Adrenal gland (tissue), 12 donors: ENCODE results near the gene KCNC2. TPM values are rescaled to one million over a fixed set of nuclear protein-coding genes. Genes with fewer than 3 reads are reported as not detected.

Source experiments
- DNase-seq, 7 donors: peaks; one replicate each; pipeline ENCODE4 v3.0.0-alpha.2; 2019 to 2020
- H3K27ac ChIP-seq, 5 donors: fragments of 200-600 bp; sonication (generic) in 4 of 5; 1 replicate in 3 of 5; 2 replicates in 2 of 5; pipeline versions ENCODE4 v1.5.1 to v1.8.0; 2016 to 2020; ENCODE audit warnings: mild to moderate bottlenecking in 1 of 5
- H3K27me3 ChIP-seq: fragments of 200-600 bp; 2 replicates; pipeline ENCODE4 v1.8.0; 2021
- H3K36me3 ChIP-seq, 2 donors: fragments of 200-600 bp; replicated peaks in 1 of 2; 1 replicate in 1 of 2; 2 replicates in 1 of 2; pipeline versions ENCODE4 v1.5.1 to v1.8.0; 2018 to 2022
- H3K4me1 ChIP-seq, 2 donors: fragments of 200-600 bp; replicated peaks in 1 of 2; 1 replicate in 1 of 2; 2 replicates in 1 of 2; pipeline versions ENCODE4 v1.5.1 to v1.8.0; 2018 to 2021
- H3K4me3 ChIP-seq, 4 donors: fragments of 200-600 bp; sonication (generic) in 3 of 4; one replicate each; pipeline ENCODE4 v1.5.1; 2016 to 2018
- H3K9me3 ChIP-seq, 3 donors: fragments of 200-600 bp; sonication (generic) in 1 of 3; replicated peaks in 1 of 3; 1 replicate in 2 of 3; 2 replicates in 1 of 3; pipeline versions ENCODE4 v1.5.1 to v1.8.0; 2016 to 2021
- POLR2A ChIP-seq, 2 donors: fragments of 450-650 bp; IDR thresholded peaks; one replicate each; pipeline ENCODE4 v1.6.1; 2017; ENCODE audit warnings: antibody characterized with exemption in 2 of 2, mild to moderate bottlenecking in 2 of 2, moderate library complexity in 1 of 2
- WGBS, 4 donors: extraction: QIAGEN DNeasy Blood & Tissue Kit in 2 of 4; methylation state at CpG; one replicate each; pipeline versions ENCODE4 v1.1.5 to v1.1.7; 2013 to 2017; 5-methylcytosine and 5-hydroxymethylcytosine counted together
- intact Hi-C, 2 donors: fragments of 100-400 bp; cut with DNase I; formaldehyde crosslinking; loops; one replicate each; pipeline versions ENCODE4 v1.14.1 to v1.15.0; 2022 to 2023
- polyA plus RNA-seq, 3 donors: library from polyadenylated mRNA; stranded (reverse); fragments of 200-250 nt in 2 of 3; fragments of 350-450 nt in 1 of 3; fragmentation: Illumina TruSeq in 1 of 3; extraction: RNeasy Lipid Tissue Mini Kit (QIAGEN cat#74804) in 1 of 3; gene quantifications; one replicate each; pipeline ENCODE4 v1.2.3, GENCODE V29; 2013 to 2014
- total RNA-seq, 9 donors: library from RNA; depleted of rRNA in 4 of 9; stranded (reverse); fragments of >200 nt in 4 of 9; fragments of 120-200 nt in 1 of 9; fragmentation: NEBNext Ultra II Directional in 1 of 9; extraction: Animal tissue kit (Norgen Biotek cat#: 25700) in 1 of 9; gene quantifications; one replicate each; pipeline versions ENCODE4 v1.1.0 to v1.2.4, GENCODE V29; 2013 to 2023
- TF ChIP-seq, protein P1 (sequence below), 6 experiments: fragments of 450-650 bp in 4 of 6; fragments of 200-600 bp in 2 of 6; sonication (generic) in 1 of 6; IDR thresholded peaks; 1 replicate in 5 of 6; 2 replicates in 1 of 6; pipeline versions ENCODE4 v1.5.1 to v1.8.0; 2016 to 2021; ENCODE audit warnings: antibody characterized with exemption in 6 of 6, mild to moderate bottlenecking in 2 of 6, moderate library complexity in 1 of 6
- donor health status: healthy with polysubstance abuse.
- donor health status: Bipolar disorder and iron deficiency.
- donor health status: DM: yes; HTN: yes; CAD: no.
- donor health status: DM: no; HTN: no; CAD: no.
- donor health status: DM: no; HTN: no; CAD: no.
- donor health status: DM: yes; HTN: yes; CAD: no.

KCNC2 gene
- total and polyA plus RNA-seq, 12 donors, result not detected

DNA sequence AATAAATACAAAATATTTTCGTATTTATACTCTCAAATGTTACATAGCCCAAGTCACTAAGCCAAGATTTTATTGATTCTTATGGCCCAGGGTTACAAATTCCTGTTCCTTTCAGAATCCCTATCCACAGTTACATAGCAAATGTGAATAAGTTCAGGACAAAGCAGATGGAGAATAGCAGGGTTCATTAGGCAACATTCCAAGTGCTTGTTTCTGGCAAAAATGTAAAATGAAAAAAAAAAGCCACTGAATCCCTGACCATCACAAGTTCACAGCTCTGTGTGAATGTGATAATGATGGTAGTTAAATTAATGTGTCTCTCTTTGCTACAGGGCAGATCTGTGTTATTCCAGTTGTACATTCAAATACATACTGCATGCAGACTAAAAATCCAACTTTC lies 74.6 kb downstream of the KCNC2 start:
- Histone ChIP-seq H3K27ac (no peak overlapping the region), H3K27me3 (no peaks in the 10 kb centered on the region), H3K9me3 (no peaks in the 10 kb centered on the region), H3K36me3 (no peaks in the 10 kb centered on the region), H3K4me1 (no peaks in the 10 kb centered on the region), H3K4me3 (no peak overlapping the region)
- WGBS, 4 donors, result 33 to 38% (median 34%) methylated on average over 1 of the region's 1 CpG
- DNase-seq, result no peak
- TF ChIP-seq, protein P1, sequence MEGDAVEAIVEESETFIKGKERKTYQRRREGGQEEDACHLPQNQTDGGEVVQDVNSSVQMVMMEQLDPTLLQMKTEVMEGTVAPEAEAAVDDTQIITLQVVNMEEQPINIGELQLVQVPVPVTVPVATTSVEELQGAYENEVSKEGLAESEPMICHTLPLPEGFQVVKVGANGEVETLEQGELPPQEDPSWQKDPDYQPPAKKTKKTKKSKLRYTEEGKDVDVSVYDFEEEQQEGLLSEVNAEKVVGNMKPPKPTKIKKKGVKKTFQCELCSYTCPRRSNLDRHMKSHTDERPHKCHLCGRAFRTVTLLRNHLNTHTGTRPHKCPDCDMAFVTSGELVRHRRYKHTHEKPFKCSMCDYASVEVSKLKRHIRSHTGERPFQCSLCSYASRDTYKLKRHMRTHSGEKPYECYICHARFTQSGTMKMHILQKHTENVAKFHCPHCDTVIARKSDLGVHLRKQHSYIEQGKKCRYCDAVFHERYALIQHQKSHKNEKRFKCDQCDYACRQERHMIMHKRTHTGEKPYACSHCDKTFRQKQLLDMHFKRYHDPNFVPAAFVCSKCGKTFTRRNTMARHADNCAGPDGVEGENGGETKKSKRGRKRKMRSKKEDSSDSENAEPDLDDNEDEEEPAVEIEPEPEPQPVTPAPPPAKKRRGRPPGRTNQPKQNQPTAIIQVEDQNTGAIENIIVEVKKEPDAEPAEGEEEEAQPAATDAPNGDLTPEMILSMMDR (IDR thresholded peaks at IDR 0.05), result no peak
- intact Hi-C loops, result no loop called here

DNA sequence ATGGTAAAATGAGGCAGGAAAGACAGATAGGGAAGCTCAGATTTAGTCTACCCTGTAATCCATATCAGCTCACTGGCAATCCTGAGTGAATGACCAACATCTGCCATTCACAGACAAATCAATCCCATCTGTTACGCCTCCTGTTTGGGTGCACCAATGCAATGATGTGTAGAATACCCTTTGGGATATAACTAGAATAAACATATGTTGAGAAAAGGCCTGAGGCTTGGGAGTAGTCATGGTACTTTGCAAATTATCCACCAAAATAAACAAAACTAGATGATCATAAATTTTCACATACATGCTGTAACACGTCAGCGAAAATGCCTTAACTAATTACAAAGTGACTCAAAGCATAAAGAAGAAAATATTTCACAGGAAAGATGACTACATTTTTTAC lies 78.8 kb downstream of the KCNC2 start:
- Histone ChIP-seq H3K4me3 (no peak overlapping the region), H3K9me3 (no peaks in the 10 kb centered on the region), H3K27me3 (no peaks in the 10 kb centered on the region), H3K36me3 (no peaks in the 10 kb centered on the region), H3K4me1 (no peaks in the 10 kb centered on the region), H3K27ac (no peak overlapping the region)
- TF ChIP-seq, protein P1 (IDR thresholded peaks at IDR 0.05), result no peak
- no peak for TF ChIP-seq POLR2A (IDR thresholded peaks at IDR 0.05)
- 86 to 94% (median 89%) methylated on average over 3 of the region's 3 CpGs for WGBS, 4 donors
- DNase-seq, result no peak
- intact Hi-C loops, result no loop called here

DNA sequence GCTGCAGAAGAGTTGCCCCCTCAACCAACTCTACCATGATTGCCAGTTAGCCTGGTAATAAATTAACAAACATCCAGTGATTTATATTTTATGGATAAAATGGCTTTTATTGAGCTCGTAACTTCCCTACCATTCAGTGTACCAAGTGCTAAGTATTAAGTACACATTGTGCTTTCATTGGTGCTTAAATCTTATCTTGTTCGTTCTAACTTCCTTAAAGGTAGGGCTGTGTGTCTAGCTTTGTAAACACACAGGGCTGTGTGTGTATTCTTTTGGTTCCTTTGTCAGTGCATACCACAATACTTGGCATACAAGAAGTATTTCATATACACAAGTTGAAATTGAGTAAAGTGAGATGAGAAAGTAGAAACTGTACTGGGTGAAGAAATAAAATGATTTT lies 80.4 kb downstream of the KCNC2 start:
- Histone ChIP-seq H3K27me3 (no peaks in the 10 kb centered on the region), H3K4me1 (no peaks in the 10 kb centered on the region), H3K4me3 (no peak overlapping the region), H3K27ac (no peak overlapping the region), H3K36me3 (no peaks in the 10 kb centered on the region), H3K9me3 (no peaks in the 10 kb centered on the region)
- intact Hi-C loops, result no loop called here
- 77 to 85% (median 80%) methylated on average over 2 of the region's 2 CpGs for whole genome bisulfite sequencing, 4 donors
- no peak for DNase-seq
- TF ChIP-seq, protein P1 (IDR thresholded peaks at IDR 0.05), result no peak
- no peak for TF ChIP-seq POLR2A (IDR thresholded peaks at IDR 0.05)

DNA sequence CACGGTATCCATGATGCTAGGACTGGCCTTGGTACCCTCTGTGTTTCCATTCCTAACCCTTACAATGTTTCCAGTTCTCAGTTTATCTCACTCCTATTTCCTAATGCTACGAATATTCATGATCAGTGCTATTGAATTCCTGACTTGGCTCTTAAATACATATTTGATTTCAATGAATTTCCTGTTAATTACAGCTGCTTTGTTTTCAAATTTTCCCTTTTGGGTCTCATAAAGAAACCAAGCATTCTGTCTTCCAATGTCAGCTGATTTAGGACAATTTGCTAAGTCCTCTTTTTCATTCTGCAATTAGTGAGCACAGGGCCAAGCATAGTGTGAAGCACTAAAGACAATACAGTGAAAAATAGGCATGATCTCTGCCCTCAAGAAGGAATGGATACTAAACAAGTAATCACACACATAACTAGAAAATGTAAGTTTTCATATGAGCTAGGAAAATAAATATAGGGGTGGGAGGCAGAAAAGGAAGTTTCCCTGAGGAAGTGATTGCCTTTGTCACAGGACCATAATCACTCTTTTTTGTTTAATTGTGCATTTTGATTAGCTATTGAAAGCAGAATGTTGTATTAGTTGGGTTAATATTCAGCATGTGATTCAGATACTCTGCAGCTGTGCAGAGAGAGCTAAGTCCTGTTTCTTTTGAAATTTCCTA lies 88.5 kb downstream of the KCNC2 start:
- H3K4me1 ChIP-seq, result no peaks in the 10 kb centered on the region
- no peak overlapping the region for H3K4me3 ChIP-seq
- intact Hi-C loops, result no loop called here
- no peaks in the 10 kb centered on the region for H3K27me3 ChIP-seq
- H3K36me3 ChIP-seq, result no peaks in the 10 kb centered on the region
- H3K9me3 ChIP-seq, result no peaks in the 10 kb centered on the region
- TF ChIP-seq, protein P1 (IDR thresholded peaks at IDR 0.05), result no peak
- TF ChIP-seq POLR2A (IDR thresholded peaks at IDR 0.05), result no peak
- no peak for DNase-seq
- no peak overlapping the region for H3K27ac ChIP-seq
- WGBS, 4 donors, result 66 to 73% (median 70%) methylated on average over 2 of the region's 2 CpGs
